Measurements from ENCODE around the gene DOCK3.
"Not testable (repeated sequence)": the region's sequence is repeated elsewhere in the genome, so short reads cannot be mapped to it uniquely, and the experiment has no call there.

Gene DOCK3

DNA sequence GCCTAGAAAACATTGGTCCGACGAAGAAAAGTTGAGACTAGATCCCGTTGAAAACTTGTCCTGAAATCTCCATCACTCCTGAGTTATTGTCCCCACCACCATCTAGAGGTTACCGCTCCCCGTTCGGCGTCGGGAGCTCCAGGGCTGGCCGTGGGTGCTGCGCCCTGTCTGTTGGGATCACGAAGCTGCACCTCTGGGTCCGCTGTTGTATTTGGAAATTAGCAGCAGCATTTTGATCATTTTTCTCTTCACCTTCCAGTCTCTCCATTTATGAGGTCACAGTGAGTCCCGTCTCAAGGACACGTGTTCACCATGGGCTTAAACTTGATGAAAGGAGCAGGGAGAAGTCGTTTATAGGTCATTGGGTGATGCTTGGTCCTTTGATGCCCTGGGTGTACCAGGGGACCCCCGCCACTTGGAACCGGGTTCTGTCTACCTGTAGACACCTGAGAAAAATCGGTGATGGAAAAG is 710.9 kb downstream of the DOCK3 start:
- no peak for DNase-seq (ENCODE audit: low read depth, low spot score)

DNA sequence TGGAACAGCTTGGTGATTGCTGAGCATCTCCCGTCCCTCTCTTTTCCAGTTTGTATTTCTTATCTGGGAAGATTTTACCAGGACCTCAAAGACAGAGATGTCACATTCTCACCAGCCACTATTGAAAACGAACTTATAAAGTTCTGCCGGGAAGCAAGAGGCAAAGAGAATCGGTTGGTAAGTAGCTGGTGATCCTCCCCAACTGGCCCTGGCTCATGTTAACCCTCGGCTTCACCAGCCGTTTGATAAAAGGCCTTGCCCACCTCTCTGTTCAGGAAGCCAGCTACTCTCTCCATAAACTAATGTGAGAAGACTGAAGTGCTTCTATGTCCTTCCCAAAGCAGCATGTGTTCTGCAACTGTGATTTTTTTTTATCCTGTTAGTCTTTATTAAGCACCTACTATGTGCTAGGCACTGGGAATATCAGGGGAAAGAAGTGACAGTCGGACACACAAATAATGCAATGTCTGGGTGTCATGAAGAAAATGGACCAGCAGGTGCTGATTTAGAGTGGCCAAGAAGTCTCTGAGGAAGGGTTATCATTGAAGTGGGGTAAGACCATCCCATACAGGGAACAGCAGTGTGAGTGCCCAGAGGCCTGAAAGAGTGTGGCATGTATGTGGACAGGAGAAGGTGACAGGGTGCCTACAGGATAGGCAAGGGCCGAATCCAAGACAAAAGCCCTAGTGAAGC is 711.6 kb downstream of the DOCK3 start:
- DNase-seq (ENCODE audit: low read depth, low spot score): no peak

DNA sequence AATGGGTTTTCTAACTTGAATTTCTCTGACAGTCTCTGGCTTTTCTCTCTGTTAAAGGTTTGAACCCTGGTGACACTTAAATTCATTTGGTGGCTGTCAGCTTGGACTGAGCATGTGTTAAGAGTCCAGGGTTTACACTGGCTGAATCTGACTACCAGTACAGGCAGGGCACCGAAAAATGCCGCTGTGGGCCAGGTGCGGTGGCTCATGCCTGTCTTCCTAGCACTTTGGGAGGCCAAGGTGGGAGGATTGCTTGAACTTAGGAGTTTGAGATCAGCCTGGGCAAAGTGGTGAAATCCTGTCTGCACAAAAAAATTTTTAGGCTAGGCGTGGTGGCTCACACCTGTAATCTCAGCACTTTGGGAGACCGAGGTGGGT is 712.1 kb downstream of the DOCK3 start:
- DNase-seq (ENCODE audit: low read depth, low spot score): no peak

DNA sequence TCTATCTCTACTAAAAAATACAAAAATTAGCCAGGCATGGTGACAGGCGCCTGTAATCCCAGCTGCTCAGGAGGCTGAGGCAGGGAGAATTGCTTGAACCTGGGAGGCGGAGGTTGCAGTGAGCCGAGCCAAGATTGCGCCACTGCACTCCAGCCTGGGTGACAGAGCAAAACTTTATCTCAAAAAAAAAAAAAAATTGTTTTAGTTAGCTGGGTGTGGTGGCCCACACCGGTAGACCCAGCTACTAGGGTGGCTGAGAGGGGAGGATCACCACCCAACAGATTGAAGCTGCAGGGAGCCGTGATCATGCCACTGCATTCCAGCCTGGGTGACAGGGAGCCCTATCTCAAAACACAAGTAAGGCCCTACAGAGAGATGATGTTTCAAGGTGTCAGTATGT is 712.6 kb downstream of the DOCK3 start:
- not testable (repeated sequence) for DNase-seq (ENCODE audit: low read depth, low spot score)

DNA sequence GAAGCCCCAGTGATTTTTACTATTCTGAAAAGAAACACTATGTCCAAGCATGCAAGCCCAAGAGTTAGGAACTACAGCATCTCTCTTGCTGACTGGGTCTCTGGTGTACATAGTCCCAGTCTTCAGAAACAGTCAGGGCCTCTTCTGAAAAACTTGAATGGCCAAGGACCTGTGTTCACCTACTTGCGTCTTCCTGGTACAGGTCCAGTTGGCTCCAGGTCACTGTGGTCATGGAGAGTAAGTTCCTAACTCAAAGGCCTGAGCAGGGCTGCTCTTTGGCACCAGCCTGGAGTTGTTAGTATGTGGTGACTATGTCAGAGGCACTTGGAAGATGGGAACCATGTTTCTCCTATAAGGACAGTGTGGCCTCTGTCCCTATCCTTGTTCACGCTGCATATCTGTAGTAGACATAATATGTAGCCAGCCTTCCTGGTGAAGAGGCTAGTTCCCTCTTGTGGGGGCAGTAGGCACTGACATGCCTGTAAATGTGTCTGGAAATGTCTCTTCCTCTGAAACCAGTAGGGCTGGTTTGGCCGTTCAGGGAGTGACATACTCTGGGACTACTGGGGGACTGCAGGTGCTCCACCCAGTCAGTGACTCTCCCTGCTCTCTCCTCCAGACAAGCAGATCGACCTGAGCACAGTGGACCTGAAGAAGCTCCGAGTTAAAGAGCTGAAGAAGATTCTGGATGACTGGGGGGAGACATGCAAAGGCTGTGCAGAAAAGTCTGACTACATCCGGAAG is 713.7 kb downstream of the DOCK3 start:
- no peak for DNase-seq (ENCODE audit: low read depth, low spot score)

DNA sequence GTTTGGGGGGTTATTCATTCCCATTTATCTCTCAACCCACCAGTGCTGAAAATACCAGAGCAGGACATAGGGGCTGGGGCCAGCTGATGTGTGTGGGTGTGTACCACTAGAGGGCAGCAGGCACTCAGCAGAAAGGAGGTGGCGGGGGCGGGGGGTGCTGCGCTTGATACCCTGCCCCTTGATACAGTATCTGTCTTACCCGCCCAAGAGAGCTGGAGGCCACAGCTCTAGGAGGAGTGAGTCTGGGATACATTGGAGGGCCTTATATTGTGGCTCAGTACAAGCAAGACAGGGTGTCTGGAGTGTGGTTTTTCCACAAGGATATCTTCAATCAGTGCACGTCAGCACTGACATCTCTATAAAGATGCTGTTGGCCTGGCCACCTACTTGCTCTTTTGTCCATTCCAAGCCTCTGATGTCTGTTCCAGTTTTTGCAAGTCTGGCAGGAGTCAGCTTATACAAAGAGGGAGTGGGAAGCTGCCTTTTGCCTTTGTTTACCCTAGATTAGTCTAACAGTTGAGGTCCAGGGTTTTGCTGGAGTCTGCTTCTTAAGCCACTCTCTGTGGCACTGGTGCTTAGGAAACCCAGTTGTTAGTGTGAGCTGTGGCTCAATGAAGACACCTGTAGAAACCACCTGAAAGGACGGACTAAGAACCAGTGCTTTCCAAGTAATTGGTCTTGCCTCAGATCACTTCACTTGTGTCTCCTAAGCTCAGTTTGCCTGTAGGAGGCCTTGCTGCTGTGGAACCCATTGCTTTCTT is 714.9 kb downstream of the DOCK3 start:
- DNase-seq (ENCODE audit: low read depth, low spot score): no peak

GRCh38 chr3:51390246-51391074 is 715.7 kb downstream of the DOCK3 start:
- DNase-seq (ENCODE audit: low read depth, low spot score): no peak

DNA sequence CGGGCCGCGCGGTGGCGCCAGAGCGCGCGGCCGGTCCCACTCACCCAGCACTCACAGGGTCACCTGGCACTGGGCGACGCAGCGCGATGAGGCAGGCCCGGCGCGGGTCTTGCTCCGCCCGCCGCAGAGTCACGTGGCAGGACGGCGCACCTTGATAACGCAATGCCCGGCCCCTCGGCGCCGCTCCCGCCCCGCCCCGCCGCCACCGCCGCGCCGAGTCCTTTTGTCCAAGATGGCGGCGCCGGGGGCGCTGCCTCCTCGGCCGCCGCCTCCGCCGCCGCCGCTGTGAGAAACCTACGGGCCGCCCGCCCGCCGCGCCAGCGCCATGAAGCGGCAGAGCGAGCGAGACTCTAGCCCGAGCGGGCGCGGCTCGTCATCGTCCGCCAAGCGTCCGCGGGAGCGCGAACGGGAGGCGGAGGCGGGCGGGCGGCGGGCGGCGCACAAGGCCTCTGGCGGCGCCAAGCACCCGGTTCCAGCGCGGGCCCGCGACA is 716.4 kb downstream of the DOCK3 start, which contains the start of gene RBM15B:
Gene RBM15B, plus strand, starts transcription at position 211 of the 491 bp plus-strand sequence. Its CDS starts 115 bp downstream, at position 326.
- DNase-seq (ENCODE audit: low read depth, low spot score): peak; percentile 93

DNA sequence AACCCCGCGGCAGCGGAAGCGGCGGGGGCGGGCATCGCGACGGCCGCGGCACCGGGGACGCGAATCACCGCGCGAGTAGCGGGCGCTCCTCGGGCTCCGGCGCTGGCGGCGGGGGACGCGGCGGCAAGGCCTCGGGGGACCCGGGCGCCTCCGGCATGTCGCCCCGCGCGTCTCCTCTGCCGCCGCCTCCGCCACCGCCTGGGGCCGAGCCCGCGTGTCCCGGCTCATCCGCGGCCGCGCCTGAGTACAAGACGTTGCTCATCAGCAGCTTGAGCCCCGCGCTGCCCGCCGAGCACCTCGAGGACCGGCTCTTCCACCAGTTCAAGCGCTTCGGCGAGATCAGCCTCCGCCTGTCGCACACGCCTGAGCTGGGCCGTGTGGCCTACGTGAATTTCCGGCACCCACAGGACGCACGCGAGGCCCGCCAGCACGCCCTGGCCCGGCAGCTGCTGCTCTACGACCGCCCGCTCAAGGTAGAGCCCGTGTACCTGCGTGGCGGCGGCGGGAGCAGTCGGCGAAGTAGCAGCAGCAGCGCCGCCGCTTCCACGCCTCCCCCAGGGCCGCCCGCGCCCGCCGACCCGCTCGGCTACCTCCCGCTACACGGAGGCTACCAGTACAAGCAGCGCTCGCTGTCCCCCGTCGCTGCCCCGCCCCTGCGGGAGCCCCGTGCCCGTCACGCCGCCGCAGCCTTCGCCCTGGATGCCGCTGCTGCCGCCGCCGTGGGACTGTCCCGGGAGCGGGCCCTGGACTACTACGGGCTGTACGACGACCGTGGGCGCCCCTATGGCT is 717.0 kb downstream of the DOCK3 start:
- peak; percentile 24 for DNase-seq (ENCODE audit: low read depth, low spot score)

GRCh38 chr3:51392355-51393133 is 717.8 kb downstream of the DOCK3 start:
- DNase-seq (ENCODE audit: low read depth, low spot score): no peak

- no peak for DNase-seq (ENCODE audit: low read depth, low spot score)
Measured at GRCh38 chr3:51393134-51393495, 718.4 kb downstream of the DOCK3 start.

- no peak for DNase-seq (ENCODE audit: low read depth, low spot score)
Measured at GRCh38 chr3:51393564-51393963, 718.8 kb downstream of the DOCK3 start.

DNA sequence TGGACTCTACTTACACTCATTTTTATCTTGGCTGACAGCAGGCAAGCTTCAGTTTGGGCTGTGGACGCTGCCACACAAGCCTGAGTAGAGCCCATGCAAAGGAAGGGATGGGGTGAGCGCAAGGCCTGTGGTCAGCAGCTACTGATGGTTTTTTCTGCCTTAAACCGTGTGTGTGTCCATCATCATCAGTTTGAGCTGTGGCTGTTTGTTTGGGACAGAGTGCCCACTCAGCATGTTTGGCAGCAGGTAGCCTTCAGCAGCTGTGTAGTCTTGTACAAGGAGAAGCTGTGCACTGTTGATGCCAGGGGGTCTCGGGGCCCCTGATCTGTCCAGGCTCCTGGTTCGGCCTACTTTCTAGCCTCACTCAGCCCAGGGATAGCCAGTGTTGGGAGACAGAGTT is 719.8 kb downstream of the DOCK3 start:
- no peak for DNase-seq (ENCODE audit: low read depth, low spot score)

DNA sequence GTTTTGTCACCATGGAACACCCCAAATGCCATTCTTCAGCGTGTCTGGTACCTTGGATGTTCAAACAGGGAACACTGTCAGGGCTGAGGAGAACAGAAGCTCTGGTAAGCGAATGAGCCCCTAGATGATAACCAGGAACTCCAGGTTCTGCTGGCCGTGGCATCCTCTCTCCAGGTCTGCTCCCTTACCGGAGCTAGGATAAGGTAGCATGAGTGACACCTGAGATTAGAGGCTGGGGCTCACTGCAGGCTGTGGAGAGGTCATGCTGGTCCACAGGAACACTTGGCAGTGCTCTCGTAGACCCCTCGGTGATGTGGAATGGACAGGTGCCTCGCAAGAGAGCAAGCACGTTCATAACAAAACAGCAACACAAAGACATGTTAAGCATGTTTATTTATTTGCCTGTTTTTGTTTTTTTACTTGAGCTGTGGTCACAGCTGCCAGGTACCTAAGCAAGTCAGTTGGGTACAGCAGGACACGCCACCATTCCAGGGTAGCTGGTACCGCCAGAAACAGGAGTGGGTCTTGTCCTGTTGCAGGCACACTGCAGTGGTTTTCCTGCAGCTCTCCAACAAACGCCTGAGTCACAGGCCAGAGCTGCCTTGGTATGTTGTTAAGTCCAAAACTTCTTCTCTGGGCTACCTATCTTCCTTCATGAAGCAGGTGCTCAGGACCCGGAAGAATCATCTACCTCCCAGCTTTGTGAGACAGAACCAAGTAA is 720.9 kb downstream of the DOCK3 start:
- DNase-seq (ENCODE audit: low read depth, low spot score): no peak

GRCh38 chr3:51396401-51396800 is 721.7 kb downstream of the DOCK3 start:
- DNase-seq (ENCODE audit: low read depth, low spot score): no peak

DNA sequence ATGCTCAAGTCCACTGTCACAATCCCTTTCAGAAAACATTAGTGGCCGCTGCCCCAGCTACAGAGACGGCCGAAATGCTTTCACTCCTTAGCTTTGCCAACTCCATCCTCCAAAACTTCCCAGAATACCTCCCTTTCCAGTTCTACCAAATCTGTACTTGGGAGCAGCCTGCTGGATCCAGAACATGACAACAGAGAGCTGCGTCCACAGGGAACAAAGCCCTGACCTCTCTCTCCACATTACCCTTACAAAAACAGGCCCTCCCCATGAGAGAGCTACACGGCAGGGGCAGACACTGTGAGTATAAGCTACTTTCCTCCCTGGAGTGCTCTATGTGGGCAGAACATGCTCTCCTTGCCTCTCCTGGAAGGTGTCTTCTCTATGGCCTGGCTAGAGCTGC is 722.7 kb downstream of the DOCK3 start:
- DNase-seq (ENCODE audit: low read depth, low spot score): no peak

DNA sequence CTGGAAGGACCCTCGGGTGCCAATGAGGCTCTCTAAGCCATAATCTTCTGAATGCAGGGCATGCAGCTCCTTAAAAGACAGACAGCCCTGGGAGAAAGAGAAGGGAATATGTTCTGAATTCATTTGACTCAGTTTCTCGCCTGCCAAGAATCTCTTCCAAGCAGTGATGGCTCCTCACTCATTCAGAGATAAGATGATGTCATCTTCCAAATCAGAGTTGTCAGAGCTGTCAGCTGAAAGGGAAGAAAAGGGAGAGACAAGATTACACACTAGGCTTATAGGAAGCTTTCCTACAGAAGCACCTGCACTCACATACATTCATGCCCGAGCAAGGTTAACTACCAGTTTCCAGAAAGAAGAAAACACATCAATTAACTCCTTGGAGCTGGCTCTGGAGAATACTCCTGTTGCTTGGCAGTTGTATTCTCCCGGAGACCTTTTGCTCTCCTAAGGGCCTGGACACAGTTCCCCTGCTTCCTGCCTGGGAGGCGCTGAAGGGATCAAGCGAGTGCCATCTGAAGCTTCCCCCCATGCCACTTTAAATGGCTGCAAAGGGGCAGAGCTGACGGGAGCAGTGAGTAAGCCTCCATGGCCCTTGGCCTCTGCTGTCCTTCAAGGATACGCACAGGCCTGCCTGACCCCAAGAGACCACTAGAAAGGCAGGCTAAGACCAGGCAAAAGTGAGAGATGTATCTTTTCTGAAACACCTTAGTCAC is 724.0 kb downstream of the DOCK3 start:
- DNase-seq (ENCODE audit: low read depth, low spot score): no peak

DNA sequence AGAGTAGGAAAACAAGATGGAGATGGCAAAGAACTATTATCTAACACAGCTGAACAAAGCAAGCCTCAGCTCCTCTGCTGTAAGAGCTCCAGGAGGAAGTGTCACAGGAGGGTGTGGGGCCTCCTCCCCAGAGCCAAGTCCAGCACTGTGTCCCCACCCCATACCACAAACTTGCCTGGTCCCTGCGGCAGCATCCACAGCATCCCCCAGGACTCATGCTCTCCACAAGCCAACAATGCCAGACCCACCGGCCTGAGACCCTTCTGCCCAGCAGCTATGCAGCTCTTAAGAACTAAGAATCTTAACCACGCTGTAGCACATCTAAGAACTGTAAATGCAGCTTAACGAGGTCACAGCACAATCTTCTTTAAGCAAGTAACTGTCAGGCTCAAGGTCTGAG is 725.4 kb downstream of the DOCK3 start:
- no peak for DNase-seq (ENCODE audit: low read depth, low spot score)
